DND-41 (cell line): ENCODE data around the gene BNC1.
"Not testable (repeated sequence)": the region's sequence is repeated elsewhere in the genome, so short reads cannot be mapped to it uniquely, and the experiment has no call there.

Experiments
- EZH2 ChIP-seq: IDR thresholded peaks from 3 replicates; pipeline ENCODE4 v1.6.1; 2012; ENCODE audit warnings: borderline replicate concordance, low read depth, mild to moderate bottlenecking, moderate library complexity, low read length, inconsistent platforms; ENCODE audit not compliant: severe bottlenecking
- TF ChIP-seq, protein P1 (sequence below): IDR thresholded peaks from 2 replicates; pipeline ENCODE4 v1.5.1; 2012; ENCODE audit warnings: borderline replicate concordance, low read length, moderate library complexity, mild to moderate bottlenecking; ENCODE audit not compliant: poor library complexity, severe bottlenecking; ENCODE audit errors: extremely low read depth

DNA sequence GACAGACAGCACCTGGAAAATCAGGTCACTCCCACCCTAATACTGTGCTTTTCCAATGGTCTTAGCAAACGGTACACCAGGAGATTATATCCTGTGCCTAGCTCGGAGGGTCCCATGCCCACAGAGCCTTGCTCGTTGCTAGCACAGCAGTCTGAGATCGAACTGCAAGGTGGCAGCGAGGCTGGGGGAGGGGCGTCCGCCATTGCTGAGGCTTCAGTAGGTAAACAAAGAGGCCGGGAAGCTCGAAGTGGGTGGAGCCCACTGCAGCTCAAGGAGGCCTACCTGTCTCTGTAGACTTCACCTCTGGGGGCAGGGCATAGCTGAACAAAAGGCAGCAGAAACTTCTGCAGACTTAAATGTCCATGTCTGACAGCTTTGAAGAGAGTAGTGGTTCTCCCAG is 62.7 kb downstream of the BNC1 start:
- not testable (repeated sequence) for TF ChIP-seq EZH2
- TF ChIP-seq, protein P1, sequence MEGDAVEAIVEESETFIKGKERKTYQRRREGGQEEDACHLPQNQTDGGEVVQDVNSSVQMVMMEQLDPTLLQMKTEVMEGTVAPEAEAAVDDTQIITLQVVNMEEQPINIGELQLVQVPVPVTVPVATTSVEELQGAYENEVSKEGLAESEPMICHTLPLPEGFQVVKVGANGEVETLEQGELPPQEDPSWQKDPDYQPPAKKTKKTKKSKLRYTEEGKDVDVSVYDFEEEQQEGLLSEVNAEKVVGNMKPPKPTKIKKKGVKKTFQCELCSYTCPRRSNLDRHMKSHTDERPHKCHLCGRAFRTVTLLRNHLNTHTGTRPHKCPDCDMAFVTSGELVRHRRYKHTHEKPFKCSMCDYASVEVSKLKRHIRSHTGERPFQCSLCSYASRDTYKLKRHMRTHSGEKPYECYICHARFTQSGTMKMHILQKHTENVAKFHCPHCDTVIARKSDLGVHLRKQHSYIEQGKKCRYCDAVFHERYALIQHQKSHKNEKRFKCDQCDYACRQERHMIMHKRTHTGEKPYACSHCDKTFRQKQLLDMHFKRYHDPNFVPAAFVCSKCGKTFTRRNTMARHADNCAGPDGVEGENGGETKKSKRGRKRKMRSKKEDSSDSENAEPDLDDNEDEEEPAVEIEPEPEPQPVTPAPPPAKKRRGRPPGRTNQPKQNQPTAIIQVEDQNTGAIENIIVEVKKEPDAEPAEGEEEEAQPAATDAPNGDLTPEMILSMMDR, result not testable (repeated sequence)
